ENCODE measurements around the gene WWOX.

GRCh38 chr16:78693496-78693895 lies 594.0 kb downstream of the WWOX start:
- TF ChIP-seq, protein P1, sequence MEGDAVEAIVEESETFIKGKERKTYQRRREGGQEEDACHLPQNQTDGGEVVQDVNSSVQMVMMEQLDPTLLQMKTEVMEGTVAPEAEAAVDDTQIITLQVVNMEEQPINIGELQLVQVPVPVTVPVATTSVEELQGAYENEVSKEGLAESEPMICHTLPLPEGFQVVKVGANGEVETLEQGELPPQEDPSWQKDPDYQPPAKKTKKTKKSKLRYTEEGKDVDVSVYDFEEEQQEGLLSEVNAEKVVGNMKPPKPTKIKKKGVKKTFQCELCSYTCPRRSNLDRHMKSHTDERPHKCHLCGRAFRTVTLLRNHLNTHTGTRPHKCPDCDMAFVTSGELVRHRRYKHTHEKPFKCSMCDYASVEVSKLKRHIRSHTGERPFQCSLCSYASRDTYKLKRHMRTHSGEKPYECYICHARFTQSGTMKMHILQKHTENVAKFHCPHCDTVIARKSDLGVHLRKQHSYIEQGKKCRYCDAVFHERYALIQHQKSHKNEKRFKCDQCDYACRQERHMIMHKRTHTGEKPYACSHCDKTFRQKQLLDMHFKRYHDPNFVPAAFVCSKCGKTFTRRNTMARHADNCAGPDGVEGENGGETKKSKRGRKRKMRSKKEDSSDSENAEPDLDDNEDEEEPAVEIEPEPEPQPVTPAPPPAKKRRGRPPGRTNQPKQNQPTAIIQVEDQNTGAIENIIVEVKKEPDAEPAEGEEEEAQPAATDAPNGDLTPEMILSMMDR (conservative IDR thresholded peaks at IDR 0.05): no peak
- TF ChIP-seq EZH2 (IDR thresholded peaks at IDR 0.05; ENCODE audit: low read depth): no peak

Data from PC-9 (cell line).